ENCODE data around the gene PFDN4. TPM values are rescaled to one million over a fixed set of nuclear protein-coding genes. Genes with fewer than 3 reads are reported as not detected.

The PFDN4 gene
- total RNA-seq, 4 donors from 2014 or later = 60.0 to 108 (median 85.1) TPM

- Histone ChIP-seq H3K4me3 (no peak overlapping the region), H3K4me1 (no peaks in the 10 kb centered on the region), H3K36me3 (no peaks in the 10 kb centered on the region), H3K27ac (no peak overlapping the region), H3K9me3 (no peaks in the 10 kb centered on the region), H3K27me3 (peaks cover 0 to 35% of the 10 kb centered on the region in 2 donors)
- TF ChIP-seq POLR2A (IDR thresholded peaks at IDR 0.05) (no peak), EP300 (IDR thresholded peaks at IDR 0.05) (no peak)
- TF ChIP-seq, protein P1, sequence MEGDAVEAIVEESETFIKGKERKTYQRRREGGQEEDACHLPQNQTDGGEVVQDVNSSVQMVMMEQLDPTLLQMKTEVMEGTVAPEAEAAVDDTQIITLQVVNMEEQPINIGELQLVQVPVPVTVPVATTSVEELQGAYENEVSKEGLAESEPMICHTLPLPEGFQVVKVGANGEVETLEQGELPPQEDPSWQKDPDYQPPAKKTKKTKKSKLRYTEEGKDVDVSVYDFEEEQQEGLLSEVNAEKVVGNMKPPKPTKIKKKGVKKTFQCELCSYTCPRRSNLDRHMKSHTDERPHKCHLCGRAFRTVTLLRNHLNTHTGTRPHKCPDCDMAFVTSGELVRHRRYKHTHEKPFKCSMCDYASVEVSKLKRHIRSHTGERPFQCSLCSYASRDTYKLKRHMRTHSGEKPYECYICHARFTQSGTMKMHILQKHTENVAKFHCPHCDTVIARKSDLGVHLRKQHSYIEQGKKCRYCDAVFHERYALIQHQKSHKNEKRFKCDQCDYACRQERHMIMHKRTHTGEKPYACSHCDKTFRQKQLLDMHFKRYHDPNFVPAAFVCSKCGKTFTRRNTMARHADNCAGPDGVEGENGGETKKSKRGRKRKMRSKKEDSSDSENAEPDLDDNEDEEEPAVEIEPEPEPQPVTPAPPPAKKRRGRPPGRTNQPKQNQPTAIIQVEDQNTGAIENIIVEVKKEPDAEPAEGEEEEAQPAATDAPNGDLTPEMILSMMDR (IDR thresholded peaks at IDR 0.05) = no peak
- DNase-seq (ENCODE audit: low spot score in 2 of 2) = no peak
- WGBS, 2 donors = 62 to 70% methylated on average over 2 of the region's 2 CpGs
These were observed 42.1 kb upstream of the PFDN4 start for GRCh38 chr20:54165803-54166202.

GRCh38 chr20:54166987-54167662 lies 40.8 kb upstream of the PFDN4 start:
- H3K4me1 ChIP-seq = no peaks in the 10 kb centered on the region
- no peak overlapping the region for H3K4me3 ChIP-seq
- no peak for DNase-seq (ENCODE audit: low spot score in 2 of 2)
- no peak overlapping the region for H3K27ac ChIP-seq
- peaks cover 0 to 48% of the 10 kb centered on the region in 2 donors for H3K27me3 ChIP-seq
- H3K9me3 ChIP-seq = no peaks in the 10 kb centered on the region
- WGBS, 2 donors = 90 to 92% methylated on average over 7 of the region's 7 CpGs
- TF ChIP-seq EP300 (IDR thresholded peaks at IDR 0.05) = no peak
- TF ChIP-seq POLR2A (IDR thresholded peaks at IDR 0.05) = no peak
- TF ChIP-seq, protein P1 (IDR thresholded peaks at IDR 0.05) = no peak
- no peaks in the 10 kb centered on the region for H3K36me3 ChIP-seq

DNA sequence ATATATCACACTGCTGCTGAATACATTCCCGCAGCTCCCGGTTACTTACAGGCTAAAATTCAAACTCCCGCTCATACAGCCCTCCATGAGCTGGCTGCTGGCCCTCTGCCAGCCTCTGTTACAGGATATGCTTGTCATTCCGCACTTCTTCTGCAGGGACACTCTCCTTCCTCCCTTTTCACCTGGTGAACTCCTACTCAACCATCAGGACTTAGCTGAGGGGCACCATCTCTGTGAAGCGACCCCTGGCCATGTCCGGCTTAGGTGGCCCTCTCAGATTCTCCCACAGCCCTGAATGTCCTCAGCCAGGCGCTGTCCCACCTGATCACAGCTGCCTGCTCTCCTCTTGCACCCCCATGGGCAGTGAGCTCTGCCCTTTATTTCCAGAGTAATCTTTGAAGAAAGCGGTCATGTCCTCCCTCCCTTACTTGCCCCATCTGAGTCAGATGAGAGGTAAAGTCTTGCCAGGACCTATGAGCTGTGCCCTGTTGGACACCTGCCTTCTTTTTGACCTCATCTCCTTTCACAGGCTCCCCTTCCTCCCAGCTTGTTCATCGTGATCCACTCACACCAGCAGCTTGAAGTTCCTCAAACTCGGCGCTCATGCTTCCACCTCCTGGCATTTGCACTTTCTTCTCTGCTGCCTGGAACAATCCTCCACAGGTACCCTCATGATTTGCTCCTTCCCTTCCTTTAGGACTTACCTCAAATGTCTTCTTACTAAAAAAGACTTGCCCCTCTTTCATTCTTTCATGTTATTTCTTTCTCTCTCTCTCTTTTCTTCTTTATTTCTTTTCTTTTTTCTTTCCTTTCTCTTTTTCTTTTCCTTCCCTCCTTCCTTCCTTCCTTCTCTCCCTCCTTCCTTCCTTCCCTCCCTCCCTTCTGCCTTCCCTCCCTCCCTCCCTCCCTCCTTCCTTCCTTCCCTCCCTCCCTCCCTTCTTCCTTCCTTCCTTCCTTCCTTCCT lies 39.7 kb upstream of the PFDN4 start:
- Histone ChIP-seq H3K4me1 (peaks cover 0 to 7% (median 0%) of the 10 kb centered on the region in 4 donors), H3K27me3 (peaks cover 0 to 58% of the 10 kb centered on the region in 2 donors), H3K9me3 (no peaks in the 10 kb centered on the region), H3K36me3 (no peaks in the 10 kb centered on the region), H3K27ac (no peak overlapping the region), H3K4me3 (no peak overlapping the region)
- 55 to 62% methylated on average over 11 of the region's 11 CpGs for WGBS, 2 donors
- DNase-seq (ENCODE audit: low spot score in 2 of 2) = no peak
- TF ChIP-seq POLR2A (IDR thresholded peaks at IDR 0.05) (no peak), EP300 (IDR thresholded peaks at IDR 0.05) (no peak)
- TF ChIP-seq, protein P1 (IDR thresholded peaks at IDR 0.05) = no peak

- Histone ChIP-seq H3K4me1 (peaks cover 0 to 17% (median 5%) of the 10 kb centered on the region in 4 donors), H3K4me3 (no peak overlapping the region), H3K36me3 (no peaks in the 10 kb centered on the region), H3K9me3 (no peaks in the 10 kb centered on the region), H3K27me3 (peaks cover 0 to 69% of the 10 kb centered on the region in 2 donors), H3K27ac (no peak overlapping the region)
- WGBS, 2 donors = 61 to 64% methylated on average over 14 of the region's 14 CpGs
- no peak for DNase-seq (ENCODE audit: low spot score in 2 of 2)
- TF ChIP-seq, protein P1 (IDR thresholded peaks at IDR 0.05) = no peak
- TF ChIP-seq POLR2A (IDR thresholded peaks at IDR 0.05) (no peak), EP300 (IDR thresholded peaks at IDR 0.05) (no peak)
These were observed 38.7 kb upstream of the PFDN4 start for GRCh38 chr20:54168961-54169862.

Measured in tibial nerve (tissue), 4 donors.